ENCODE data around the gene ZBTB14.

ZBTB14 gene

DNA sequence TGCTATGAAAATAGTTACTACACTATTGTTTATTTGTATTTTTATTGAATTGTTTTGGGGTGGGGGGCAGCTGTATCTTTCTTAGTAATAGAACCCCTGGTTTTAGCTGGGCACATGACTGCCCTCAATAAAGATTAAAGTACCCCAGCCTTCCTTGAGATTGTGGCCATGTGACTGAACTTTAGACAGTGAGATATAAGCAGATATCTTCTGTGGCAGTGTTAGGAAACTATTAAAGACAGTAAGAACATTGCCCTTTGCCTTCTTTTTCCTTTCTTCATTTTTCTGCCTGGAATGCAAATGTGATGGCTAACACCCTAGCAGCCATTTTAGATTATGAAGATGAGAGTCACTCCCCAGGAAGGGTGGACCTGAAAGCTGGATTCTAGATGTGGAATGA lies 50.6 kb downstream of the ZBTB14 start:
- no peak for ATAC-seq
- no peak for TF ChIP-seq TCF4 (CRISPR knock-in tag; IDR thresholded peaks at IDR 0.05; ENCODE audit: borderline replicate concordance)
- no peak for TF ChIP-seq ZNF8 (CRISPR knock-in tag; IDR thresholded peaks at IDR 0.05)
- no peak for TF ChIP-seq ARNTL (CRISPR knock-in tag; IDR thresholded peaks at IDR 0.05; ENCODE audit: borderline replicate concordance, low read depth)
- no peak for TF ChIP-seq RARB (CRISPR knock-in tag; IDR thresholded peaks at IDR 0.05)
- TF ChIP-seq, protein P1, sequence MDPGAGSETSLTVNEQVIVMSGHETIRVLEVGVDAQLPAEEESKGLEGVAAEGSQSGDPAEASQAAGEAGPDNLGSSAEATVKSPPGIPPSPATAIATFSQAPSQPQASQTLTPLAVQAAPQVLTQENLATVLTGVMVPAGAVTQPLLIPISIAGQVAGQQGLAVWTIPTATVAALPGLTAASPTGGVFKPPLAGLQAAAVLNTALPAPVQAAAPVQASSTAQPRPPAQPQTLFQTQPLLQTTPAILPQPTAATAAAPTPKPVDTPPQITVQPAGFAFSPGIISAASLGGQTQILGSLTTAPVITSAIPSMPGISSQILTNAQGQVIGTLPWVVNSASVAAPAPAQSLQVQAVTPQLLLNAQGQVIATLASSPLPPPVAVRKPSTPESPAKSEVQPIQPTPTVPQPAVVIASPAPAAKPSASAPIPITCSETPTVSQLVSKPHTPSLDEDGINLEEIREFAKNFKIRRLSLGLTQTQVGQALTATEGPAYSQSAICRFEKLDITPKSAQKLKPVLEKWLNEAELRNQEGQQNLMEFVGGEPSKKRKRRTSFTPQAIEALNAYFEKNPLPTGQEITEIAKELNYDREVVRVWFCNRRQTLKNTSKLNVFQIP (CRISPR knock-in tag; IDR thresholded peaks at IDR 0.05; ENCODE audit: borderline replicate concordance, low read depth): no peak
- TF ChIP-seq ESRRG (CRISPR knock-in tag; IDR thresholded peaks at IDR 0.05): no peak

DNA sequence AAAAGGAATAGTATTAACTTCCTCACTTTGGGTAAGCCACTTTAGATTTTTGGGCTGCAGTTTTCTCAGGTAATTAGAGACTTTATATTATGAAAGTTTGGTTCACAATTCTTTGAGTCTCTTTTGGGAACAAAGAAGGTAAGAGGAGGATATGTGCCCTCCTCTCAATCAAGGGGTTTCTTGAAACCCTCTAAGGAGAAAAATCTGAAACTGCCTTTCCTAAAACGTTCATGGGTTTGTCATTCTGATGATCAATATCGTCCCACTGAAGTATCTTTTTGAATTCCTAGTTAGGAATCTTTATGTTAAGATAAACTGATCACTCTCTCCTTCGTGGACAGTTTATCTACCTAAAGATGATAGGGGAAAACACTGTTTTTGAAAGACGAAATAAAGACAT lies 56.1 kb downstream of the ZBTB14 start:
- no peak for TF ChIP-seq OSR1 (CRISPR knock-in tag; IDR thresholded peaks at IDR 0.05)
- TF ChIP-seq, protein P2, sequence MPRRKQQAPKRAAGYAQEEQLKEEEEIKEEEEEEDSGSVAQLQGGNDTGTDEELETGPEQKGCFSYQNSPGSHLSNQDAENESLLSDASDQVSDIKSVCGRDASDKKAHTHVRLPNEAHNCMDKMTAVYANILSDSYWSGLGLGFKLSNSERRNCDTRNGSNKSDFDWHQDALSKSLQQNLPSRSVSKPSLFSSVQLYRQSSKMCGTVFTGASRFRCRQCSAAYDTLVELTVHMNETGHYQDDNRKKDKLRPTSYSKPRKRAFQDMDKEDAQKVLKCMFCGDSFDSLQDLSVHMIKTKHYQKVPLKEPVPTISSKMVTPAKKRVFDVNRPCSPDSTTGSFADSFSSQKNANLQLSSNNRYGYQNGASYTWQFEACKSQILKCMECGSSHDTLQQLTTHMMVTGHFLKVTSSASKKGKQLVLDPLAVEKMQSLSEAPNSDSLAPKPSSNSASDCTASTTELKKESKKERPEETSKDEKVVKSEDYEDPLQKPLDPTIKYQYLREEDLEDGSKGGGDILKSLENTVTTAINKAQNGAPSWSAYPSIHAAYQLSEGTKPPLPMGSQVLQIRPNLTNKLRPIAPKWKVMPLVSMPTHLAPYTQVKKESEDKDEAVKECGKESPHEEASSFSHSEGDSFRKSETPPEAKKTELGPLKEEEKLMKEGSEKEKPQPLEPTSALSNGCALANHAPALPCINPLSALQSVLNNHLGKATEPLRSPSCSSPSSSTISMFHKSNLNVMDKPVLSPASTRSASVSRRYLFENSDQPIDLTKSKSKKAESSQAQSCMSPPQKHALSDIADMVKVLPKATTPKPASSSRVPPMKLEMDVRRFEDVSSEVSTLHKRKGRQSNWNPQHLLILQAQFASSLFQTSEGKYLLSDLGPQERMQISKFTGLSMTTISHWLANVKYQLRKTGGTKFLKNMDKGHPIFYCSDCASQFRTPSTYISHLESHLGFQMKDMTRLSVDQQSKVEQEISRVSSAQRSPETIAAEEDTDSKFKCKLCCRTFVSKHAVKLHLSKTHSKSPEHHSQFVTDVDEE (CRISPR knock-in tag; IDR thresholded peaks at IDR 0.05): no peak
- no peak for TF ChIP-seq GLIS3 (CRISPR knock-in tag; IDR thresholded peaks at IDR 0.05)
- TF ChIP-seq TCF4 (CRISPR knock-in tag; IDR thresholded peaks at IDR 0.05; ENCODE audit: borderline replicate concordance): no peak
- TF ChIP-seq CSDC2 (CRISPR knock-in tag; IDR thresholded peaks at IDR 0.05): no peak
- TF ChIP-seq ZC3H10 (CRISPR knock-in tag; IDR thresholded peaks at IDR 0.05): no peak
- no peak for TF ChIP-seq PPARA (CRISPR knock-in tag; IDR thresholded peaks at IDR 0.05; ENCODE audit: borderline replicate concordance)
- no peak for TF ChIP-seq TOX (CRISPR knock-in tag; IDR thresholded peaks at IDR 0.05; ENCODE audit: borderline replicate concordance)
- no peak for TF ChIP-seq ESRRG (CRISPR knock-in tag; IDR thresholded peaks at IDR 0.05)
- TF ChIP-seq, protein P3, sequence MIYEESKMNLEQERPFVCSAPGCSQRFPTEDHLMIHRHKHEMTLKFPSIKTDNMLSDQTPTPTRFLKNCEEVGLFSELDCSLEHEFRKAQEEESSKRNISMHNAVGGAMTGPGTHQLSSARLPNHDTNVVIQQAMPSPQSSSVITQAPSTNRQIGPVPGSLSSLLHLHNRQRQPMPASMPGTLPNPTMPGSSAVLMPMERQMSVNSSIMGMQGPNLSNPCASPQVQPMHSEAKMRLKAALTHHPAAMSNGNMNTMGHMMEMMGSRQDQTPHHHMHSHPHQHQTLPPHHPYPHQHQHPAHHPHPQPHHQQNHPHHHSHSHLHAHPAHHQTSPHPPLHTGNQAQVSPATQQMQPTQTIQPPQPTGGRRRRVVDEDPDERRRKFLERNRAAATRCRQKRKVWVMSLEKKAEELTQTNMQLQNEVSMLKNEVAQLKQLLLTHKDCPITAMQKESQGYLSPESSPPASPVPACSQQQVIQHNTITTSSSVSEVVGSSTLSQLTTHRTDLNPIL (CRISPR knock-in tag; IDR thresholded peaks at IDR 0.05; ENCODE audit: low read depth): no peak
- no peak for TF ChIP-seq RARB (CRISPR knock-in tag; IDR thresholded peaks at IDR 0.05)
- TF ChIP-seq ZNF565 (CRISPR knock-in tag; conservative IDR thresholded peaks at IDR 0.05; ENCODE audit: low read depth): no peak
- TF ChIP-seq ZNF70 (CRISPR knock-in tag; IDR thresholded peaks at IDR 0.05): no peak
- TF ChIP-seq ZFP3 (CRISPR knock-in tag; IDR thresholded peaks at IDR 0.05): no peak
- TF ChIP-seq SNAI2 (CRISPR knock-in tag; IDR thresholded peaks at IDR 0.05): no peak
- TF ChIP-seq ISL1 (CRISPR knock-in tag; IDR thresholded peaks at IDR 0.05): no peak
- no peak for ATAC-seq

All from SK-N-SH treated with all-trans-retinoic acid at 6 μM for 48 hours (cell line).